Activated T-helper 1 cell treated with anti-CD3 and anti-CD28 coated beads, Interleukin-12 subunit alpha, Interleukin-12 subunit beta, Interleukin-2, Interleukin-4 antibody, amounts not matched to agents 30 ng/mL and 10 ng/mL and 1 ng/mL, durations not matched to agents 14 hours and 24 hours and 36 hours (primary cell): ENCODE results near the gene HOXA13. TPM values are rescaled to one million over a fixed set of nuclear protein-coding genes. Genes with fewer than 3 reads are reported as not detected.

Source experiments
- DNase-seq: peaks from one replicate; pipeline ENCODE4 v3.0.0; 2021; ENCODE audit warnings: low spot score
- H3K27ac Mint-ChIP-seq: one replicate; pipeline ENCODE4 v1.8.0; 2021; ENCODE audit warnings: mild to moderate bottlenecking, mixed read lengths
- H3K27me3 Mint-ChIP-seq: one replicate; pipeline ENCODE4 v1.8.0; 2022; ENCODE audit warnings: mild to moderate bottlenecking, moderate library complexity, mixed read lengths; ENCODE audit not compliant: insufficient read depth
- H3K36me3 Mint-ChIP-seq: one replicate; pipeline ENCODE4 v1.8.0; 2021; ENCODE audit warnings: low read depth, mixed read lengths
- H3K4me1 Mint-ChIP-seq: one replicate; pipeline ENCODE4 v1.8.0; 2021; ENCODE audit warnings: low read depth, mixed read lengths
- H3K4me3 Mint-ChIP-seq: one replicate; pipeline ENCODE4 v1.8.0; 2021; ENCODE audit warnings: mild to moderate bottlenecking, moderate library complexity, mixed read lengths
- H3K9me3 Mint-ChIP-seq: one replicate; pipeline ENCODE4 v1.8.0; 2021; ENCODE audit warnings: mixed read lengths
- intact Hi-C: fragments of 100-400 bp; cut with micrococcal nuclease; formaldehyde crosslinking; loops from one replicate; pipeline ENCODE4 v1.15.1; 2024
- total RNA-seq: library from RNA; stranded (reverse); gene quantifications from 2 replicates; pipeline ENCODE4 v1.2.3, GENCODE V29; 2022

The HOXA13 gene
- total RNA-seq, 1 donor from 2014 or later: not detected

DNA sequence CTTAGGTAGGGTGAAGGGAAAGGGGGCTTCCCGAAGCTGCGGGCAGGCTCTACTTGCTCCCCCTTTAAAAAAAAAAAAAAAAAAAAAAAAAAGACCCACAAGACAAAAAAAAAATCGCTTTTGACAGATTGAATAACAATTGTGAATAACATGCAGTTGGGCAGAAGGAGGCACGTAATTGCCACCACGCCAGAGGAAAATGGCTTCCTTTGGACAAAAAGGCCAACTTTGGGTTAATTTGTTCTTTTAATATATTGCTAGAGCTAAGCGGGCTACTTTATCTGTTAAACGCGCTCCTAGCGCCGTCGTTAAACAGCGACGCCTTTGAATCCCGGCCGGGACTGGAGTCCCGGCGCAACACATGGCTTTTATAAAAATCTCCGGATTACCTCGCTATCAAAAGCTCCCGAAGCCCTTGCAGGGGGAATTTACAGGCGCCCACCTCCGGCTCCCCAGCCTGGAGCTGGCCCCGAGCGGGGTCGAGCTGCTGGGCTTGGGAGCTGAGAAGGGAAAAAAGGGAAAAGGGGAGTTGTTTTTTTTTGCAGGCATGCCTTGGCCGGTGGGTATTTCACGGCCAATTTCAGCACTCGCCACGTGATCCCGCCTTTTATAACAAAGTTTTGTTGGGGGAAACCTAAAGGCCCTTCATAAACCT lies 16.1 kb downstream of the HOXA13 start:
- intact Hi-C loops: loop anchor here (1.0 to 2.0 kb wide), 4 partner anchors 10 to 25 kb away; partner anchors contain the start of gene HOXA10

DNA sequence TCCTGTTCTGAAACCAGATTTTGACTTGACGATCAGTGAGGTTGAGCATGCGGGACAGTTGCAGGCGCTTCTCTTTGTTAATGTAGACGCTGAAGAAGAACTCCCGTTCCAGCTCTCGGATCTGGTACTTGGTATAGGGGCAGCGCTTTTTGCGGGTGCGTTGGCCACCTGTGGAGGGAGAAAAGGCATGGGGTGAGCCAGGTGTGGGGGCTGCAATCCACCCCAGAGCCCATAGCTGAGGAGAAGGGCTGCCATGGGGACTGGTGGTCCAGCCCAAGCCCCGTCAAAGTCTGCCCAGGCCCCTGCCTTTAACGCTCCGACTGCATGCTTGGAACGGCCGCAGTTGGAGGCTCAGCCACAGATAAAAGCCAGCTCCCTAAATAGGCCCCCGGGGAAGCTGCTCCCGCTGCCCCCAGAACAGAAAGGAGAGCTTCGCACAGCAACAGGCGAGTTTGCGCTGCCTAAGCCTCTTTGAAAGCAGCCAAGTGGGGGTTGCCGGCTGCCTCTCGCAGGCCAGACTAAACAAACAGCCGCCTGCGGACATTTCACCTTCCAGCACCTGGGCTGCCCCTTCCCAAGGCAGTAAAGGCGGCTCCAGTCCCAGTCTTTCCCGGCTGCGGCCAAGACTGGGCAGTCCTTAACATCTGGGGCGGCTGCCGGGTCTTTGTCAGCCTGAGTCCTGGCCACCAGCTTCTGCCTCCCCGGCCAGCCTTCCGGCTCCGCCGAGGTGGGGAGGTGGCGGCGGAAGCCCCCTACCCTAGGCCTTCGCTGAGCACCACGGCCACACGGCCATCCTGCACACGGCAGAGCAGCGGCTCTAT lies 16.8 kb downstream of the HOXA13 start:
- no peak for DNase-seq
- Mint-ChIP-seq H3K4me1 (peaks cover 9% of the 10 kb centered on the region), H3K36me3 (no peaks in the 10 kb centered on the region), H3K27me3 (peaks cover 83% of the 10 kb centered on the region), H3K9me3 (no peaks in the 10 kb centered on the region), H3K27ac (peak overlapping the region; percentile 40), H3K4me3 (no peak overlapping the region)
- intact Hi-C loops: no loop called here

More for the DNA sequence above, 16.1 kb downstream of the HOXA13 start:
- Mint-ChIP-seq H3K9me3 (no peaks in the 10 kb centered on the region), H3K27me3 (peaks cover 84% of the 10 kb centered on the region), H3K4me1 (peaks cover 9% of the 10 kb centered on the region), H3K27ac (peak overlapping the region; percentile 40), H3K36me3 (no peaks in the 10 kb centered on the region), H3K4me3 (peak overlapping the region; percentile 26)
- no peak for DNase-seq

DNA sequence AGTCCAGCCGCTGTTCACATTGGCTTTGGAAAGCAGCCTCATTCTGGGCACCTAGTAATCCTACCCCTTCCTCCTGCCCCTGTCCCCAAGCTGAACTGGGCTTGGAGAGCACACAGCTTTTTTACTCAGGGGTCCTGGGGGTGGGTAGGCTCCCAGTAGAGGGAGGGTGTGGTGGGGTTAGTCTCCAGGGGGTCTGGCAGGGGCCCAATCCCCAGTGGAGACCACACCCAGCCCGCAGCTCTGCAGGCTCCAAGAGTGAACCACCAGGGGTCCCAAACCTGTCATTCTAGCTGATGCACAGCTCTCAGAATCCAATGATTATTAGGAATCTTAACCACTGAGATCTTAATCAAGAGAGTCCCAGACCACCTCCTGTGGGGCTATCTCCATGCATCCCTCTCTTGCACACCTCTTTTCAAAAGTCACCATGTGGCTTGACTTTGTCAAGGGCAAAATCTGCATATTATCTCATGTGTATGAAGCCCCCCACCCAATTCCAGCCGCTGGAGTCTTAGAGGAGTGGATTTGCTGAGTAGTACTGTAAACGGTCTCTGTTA lies 17.5 kb downstream of the HOXA13 start:
- Mint-ChIP-seq H3K9me3 (no peaks in the 10 kb centered on the region), H3K4me1 (peaks cover 9% of the 10 kb centered on the region), H3K27ac (no peak overlapping the region), H3K4me3 (no peak overlapping the region), H3K27me3 (peaks cover 83% of the 10 kb centered on the region), H3K36me3 (no peaks in the 10 kb centered on the region)
- DNase-seq: no peak
- intact Hi-C loops: no loop called here

DNA sequence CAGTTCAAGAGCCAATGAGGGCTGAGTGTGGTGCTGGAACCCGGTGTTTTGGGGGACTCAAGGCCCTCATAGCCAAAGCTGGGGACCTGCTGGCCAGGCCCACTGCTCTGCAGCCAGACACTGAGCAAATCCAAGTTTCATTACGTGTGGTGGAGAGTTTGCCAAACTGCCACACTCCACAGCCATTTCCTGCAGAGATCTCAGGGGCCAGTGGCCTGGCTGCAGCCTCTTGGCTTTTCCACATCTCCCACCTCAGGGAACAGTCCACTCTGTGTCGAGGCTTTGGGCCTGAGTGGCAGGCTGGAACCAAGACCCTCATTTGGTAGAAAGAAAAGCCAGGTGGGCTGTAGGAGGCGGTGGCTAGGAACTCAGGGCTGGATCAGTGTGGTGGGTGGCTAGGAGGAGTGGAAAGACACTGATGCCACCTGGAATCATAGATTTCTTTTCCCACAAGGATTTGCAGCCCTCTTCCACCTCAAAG lies 18.1 kb downstream of the HOXA13 start:
- no peak for DNase-seq
- peaks cover 9% of the 10 kb centered on the region for H3K4me1 Mint-ChIP-seq
- no peak overlapping the region for H3K4me3 Mint-ChIP-seq
- H3K27ac Mint-ChIP-seq: no peak overlapping the region
- H3K9me3 Mint-ChIP-seq: no peaks in the 10 kb centered on the region
- intact Hi-C loops: no loop called here
- peaks cover 79% of the 10 kb centered on the region for H3K27me3 Mint-ChIP-seq
- no peaks in the 10 kb centered on the region for H3K36me3 Mint-ChIP-seq

DNA sequence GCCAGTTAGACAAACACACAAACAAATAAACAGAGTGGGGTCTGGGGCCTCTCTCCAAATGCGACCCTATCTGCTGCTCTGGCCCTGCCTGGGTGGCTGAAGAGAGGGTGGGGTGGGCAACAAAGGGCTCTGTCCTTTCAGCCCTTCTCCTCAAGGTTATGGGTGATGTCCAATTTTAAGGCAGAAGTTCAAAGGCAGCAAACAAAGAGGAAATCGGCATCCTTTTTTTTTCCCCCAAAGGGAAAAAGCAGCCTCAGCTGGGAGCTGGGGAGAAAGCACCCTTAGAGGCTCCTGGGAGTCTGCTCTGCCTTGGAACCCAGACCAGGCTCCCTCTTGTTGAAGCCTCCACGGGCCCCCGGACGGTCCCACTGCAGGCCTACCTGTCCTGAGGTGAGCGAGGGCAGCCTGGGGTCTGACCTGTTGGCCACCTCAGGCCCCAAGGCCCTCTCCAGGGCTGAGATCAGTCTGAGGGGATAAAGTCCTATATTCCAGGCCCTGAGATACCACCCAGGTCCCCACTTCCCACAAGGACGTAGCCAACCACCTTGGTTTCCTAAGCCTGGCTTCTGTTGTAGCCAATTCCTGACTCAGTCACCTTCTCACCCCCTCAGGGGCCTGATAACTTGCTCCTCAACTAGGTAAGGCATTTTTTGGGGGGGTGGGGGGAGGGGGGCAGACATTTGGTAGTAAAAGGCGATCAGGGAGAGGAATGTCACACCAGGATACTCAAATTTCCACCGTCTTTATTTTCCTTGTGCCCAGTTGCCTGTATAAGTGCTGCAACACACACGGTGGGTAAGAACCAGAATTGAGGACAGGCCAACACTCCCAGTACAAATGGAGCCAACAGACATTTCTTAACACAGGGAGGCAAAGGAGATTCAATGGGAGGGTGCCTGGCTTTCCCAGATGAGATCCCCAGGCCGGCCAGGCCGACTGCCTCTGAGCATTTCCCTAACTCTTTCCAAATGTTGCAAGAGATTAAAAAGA lies 19.2 kb downstream of the HOXA13 start:
- intact Hi-C loops: no loop called here
- H3K27ac Mint-ChIP-seq: no peak overlapping the region
- H3K4me3 Mint-ChIP-seq: no peak overlapping the region
- no peaks in the 10 kb centered on the region for H3K36me3 Mint-ChIP-seq
- H3K9me3 Mint-ChIP-seq: no peaks in the 10 kb centered on the region
- no peak for DNase-seq
- peaks cover 69% of the 10 kb centered on the region for H3K27me3 Mint-ChIP-seq
- H3K4me1 Mint-ChIP-seq: peaks cover 9% of the 10 kb centered on the region

DNA sequence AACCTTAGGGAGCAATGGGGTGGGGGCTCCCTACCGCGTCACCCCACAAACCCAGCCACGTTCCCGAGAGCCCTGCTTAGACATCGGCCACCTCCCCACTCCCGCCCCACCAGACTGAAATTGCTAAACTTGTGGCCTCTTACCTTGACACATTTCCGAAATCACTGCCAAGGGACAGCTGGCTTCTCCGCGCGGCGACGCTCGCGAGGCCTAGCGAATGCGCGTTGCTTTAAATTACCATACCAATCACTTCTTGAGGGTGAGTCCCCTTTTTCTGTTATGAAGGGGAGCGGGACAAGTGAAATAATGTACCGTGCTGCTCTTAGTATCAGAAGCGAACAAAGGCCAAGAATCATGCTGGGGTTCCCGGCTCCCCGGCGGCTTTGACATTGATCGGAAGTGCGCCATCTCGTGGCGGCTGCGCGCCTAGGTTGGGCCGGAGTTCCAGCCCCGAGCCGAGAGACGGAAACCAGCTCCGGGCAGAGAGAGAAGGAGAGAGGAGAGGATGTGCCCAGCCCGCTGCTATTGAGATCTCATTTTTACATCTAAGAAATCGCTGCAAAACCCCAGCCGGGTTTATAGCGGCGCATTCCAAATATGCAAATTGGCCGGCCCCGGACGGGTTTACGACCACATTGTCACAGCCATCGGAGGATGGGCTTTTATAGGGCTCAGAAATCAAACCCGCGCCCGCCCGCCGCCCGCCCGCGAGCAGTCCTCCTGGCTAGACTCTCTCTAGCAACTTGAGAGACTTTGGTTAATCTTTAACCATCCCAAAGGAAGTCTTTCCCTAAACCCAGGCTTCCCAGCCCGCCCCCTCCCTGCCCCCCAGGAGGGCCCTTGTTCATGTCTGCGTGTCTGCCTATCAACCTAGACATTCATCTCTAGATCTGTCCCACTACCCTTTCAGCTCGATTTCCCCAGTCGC lies 20.1 kb downstream of the HOXA13 start:
- peak; percentile 33 for DNase-seq
- intact Hi-C loops: no loop called here
- H3K27me3 Mint-ChIP-seq: peaks cover 66% of the 10 kb centered on the region
- no peaks in the 10 kb centered on the region for H3K36me3 Mint-ChIP-seq
- no peaks in the 10 kb centered on the region for H3K9me3 Mint-ChIP-seq
- H3K27ac Mint-ChIP-seq: no peak overlapping the region
- peaks cover 9% of the 10 kb centered on the region for H3K4me1 Mint-ChIP-seq
- no peak overlapping the region for H3K4me3 Mint-ChIP-seq

DNA sequence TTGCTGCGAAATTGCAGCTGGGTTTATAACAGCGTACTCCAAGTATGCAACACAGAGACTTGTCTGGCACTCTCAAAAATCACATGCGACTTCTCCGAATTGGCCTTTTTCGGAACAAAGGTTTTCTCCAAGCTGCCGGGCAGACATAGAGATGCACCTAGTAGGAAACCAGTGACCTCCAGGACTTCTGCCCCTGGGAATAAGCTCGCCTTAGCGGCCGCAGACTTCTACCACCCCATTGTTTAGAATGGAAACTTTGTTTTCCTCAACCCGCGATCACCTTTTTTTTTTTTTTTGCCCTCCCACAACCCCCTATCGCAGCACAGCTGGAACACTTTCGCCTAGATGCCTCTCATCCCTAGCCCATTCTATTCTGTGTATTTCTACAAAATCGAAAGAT lies 20.9 kb downstream of the HOXA13 start:
- H3K36me3 Mint-ChIP-seq: no peaks in the 10 kb centered on the region
- peaks cover 66% of the 10 kb centered on the region for H3K27me3 Mint-ChIP-seq
- no peak overlapping the region for H3K27ac Mint-ChIP-seq
- no peak overlapping the region for H3K4me3 Mint-ChIP-seq
- no peak for DNase-seq
- intact Hi-C loops: no loop called here
- peaks cover 9% of the 10 kb centered on the region for H3K4me1 Mint-ChIP-seq
- no peaks in the 10 kb centered on the region for H3K9me3 Mint-ChIP-seq

DNA sequence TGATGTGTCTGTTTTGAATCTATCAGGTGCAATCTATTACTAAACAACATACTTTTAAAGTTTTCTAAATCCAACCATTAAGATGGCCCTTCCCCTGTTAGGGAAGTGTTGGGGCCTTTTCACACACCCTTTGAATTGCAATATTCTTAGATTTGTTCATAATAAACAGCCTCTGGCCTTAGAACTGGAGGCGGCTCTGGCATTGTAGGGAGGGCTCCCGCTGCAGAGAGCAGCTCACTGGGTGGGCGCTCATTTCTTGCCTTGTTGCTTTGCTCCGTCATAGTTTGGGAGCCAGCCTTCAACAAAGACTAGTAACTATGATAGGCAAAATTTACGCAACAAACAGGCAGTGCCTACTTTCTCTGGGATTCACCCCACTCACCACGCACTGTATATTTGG lies 21.5 kb downstream of the HOXA13 start:
- no peak overlapping the region for H3K27ac Mint-ChIP-seq
- no peak overlapping the region for H3K4me3 Mint-ChIP-seq
- peaks cover 9% of the 10 kb centered on the region for H3K4me1 Mint-ChIP-seq
- H3K9me3 Mint-ChIP-seq: no peaks in the 10 kb centered on the region
- H3K27me3 Mint-ChIP-seq: peaks cover 59% of the 10 kb centered on the region
- intact Hi-C loops: no loop called here
- no peak for DNase-seq
- no peaks in the 10 kb centered on the region for H3K36me3 Mint-ChIP-seq

DNA sequence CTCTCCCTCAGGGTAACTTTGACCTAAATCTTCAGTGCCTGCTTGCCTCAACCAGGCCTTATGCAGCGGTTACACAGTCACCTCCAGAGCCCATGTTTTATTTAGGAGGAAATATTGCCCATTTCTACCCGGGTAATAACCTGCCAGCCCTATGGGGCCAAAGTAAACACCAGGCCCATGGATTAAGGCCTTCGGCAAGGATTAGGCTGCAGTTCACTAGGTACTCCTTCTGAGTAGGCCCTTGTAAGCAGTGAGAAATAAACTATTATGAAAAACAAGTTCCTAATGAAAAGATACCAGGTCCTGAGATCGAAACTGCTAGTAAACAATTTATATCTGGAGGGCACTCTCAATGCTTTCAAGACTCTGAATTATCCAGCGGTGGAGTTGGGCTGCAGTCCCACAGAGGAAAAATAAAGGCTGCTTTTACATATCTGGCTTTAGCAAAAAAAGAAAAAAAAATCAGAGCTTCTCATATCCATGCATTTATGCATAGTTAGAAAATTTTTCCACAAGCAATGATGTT lies 22.0 kb downstream of the HOXA13 start:
- Mint-ChIP-seq H3K9me3 (no peaks in the 10 kb centered on the region), H3K36me3 (no peaks in the 10 kb centered on the region), H3K27me3 (peaks cover 56% of the 10 kb centered on the region), H3K4me3 (no peak overlapping the region), H3K27ac (no peak overlapping the region), H3K4me1 (peaks cover 9% of the 10 kb centered on the region)
- no peak for DNase-seq
- intact Hi-C loops: no loop called here

DNA sequence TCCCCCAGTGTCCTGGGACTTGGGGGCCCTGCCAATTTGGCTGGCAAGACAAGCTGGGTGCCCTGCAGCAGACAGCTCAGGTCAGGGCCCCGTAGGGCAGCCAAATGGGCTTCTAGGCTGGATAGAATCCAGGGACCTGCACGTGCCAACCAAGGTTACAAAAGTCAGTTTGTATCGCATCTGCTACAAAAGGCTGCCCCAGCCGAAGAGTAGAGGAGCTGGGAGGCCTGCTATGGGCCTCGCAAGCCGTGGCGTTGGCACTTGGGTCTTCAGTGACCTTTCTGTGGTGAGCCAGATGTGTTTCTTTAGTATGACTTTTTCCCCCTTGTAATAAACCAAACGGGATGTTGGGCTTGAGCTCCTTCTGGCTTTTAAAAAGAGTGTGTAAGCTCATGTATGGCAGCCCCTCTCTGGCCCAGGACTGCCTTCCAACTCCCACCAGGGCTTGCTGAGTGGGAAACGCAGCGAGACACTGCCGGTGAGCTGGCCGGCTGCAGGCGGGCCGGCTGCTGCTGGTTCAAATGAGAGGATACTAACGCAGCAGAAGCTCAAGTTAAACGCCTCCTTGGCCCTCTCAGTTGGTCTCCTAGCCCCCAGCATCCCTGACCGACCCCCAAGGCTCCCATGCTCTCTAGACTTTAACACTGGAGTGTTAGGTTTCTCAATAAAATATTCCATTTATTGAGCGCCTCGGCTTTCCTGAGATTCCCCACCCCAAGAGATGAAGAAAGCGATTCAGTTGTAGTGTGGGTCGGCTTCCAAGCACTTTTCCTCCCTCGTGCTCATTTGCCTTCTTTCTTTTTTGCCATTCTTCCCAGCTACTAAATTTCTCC lies 22.7 kb downstream of the HOXA13 start:
- intact Hi-C loops: no loop called here
- Mint-ChIP-seq H3K36me3 (no peaks in the 10 kb centered on the region), H3K27me3 (peaks cover 56% of the 10 kb centered on the region), H3K9me3 (no peaks in the 10 kb centered on the region), H3K4me3 (no peak overlapping the region), H3K4me1 (peaks cover 12% of the 10 kb centered on the region), H3K27ac (no peak overlapping the region)
- no peak for DNase-seq

DNA sequence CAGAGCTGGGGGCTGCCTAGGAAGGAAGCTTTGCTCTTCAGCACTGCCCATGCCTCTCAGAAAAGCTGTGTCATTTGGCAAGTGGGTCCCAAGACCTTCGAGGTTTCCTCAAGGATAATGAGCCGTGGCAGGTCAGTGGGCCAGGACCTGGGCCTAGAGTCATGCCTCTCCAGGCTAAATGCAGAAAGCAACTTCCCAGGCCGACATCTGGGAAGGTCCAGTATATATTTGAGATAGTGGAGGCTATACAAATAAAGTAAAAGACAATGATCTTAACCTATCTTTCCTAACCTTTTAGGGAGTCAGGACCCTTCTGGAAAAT lies 23.4 kb downstream of the HOXA13 start:
- Mint-ChIP-seq H3K27ac (no peak overlapping the region), H3K27me3 (peaks cover 61% of the 10 kb centered on the region), H3K4me3 (no peak overlapping the region), H3K36me3 (peaks cover 2% of the 10 kb centered on the region), H3K4me1 (peaks cover 17% of the 10 kb centered on the region), H3K9me3 (no peaks in the 10 kb centered on the region)
- intact Hi-C loops: no loop called here
- DNase-seq: no peak
